GM18499 (cell line): ENCODE measurements around the gene TUBA4B.
"Not testable (repeated sequence)": the region's sequence is repeated elsewhere in the genome, so short reads cannot be mapped to it uniquely, and the experiment has no call there.

Source experiments
- ATAC-seq: cut with Tn5 transposase; IDR thresholded peaks from one replicate; pipeline ENCODE4 v1.9.1; 2021; ENCODE audit warnings: moderate number of reproducible peaks; ENCODE audit not compliant: insufficient read depth, unreplicated experiment

Gene TUBA4B

DNA sequence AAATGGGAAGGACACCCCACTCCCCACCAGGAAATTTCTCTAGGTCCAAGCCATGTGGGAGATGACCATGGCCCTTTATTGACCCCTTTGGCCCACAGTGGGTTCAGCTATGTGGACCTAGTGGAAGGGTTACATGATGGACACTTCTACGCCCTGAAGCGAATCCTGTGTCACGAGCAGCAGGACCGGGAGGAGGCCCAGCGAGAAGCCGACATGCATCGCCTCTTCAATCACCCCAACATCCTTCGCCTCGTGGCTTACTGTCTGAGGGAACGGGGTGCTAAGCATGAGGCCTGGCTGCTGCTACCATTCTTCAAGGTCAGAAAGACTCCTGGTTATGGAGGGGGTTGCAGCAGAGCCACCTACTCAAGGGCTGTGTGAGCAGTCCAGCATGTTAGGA lies 6.5 kb upstream of the TUBA4B start:
- ATAC-seq, result no peak

DNA sequence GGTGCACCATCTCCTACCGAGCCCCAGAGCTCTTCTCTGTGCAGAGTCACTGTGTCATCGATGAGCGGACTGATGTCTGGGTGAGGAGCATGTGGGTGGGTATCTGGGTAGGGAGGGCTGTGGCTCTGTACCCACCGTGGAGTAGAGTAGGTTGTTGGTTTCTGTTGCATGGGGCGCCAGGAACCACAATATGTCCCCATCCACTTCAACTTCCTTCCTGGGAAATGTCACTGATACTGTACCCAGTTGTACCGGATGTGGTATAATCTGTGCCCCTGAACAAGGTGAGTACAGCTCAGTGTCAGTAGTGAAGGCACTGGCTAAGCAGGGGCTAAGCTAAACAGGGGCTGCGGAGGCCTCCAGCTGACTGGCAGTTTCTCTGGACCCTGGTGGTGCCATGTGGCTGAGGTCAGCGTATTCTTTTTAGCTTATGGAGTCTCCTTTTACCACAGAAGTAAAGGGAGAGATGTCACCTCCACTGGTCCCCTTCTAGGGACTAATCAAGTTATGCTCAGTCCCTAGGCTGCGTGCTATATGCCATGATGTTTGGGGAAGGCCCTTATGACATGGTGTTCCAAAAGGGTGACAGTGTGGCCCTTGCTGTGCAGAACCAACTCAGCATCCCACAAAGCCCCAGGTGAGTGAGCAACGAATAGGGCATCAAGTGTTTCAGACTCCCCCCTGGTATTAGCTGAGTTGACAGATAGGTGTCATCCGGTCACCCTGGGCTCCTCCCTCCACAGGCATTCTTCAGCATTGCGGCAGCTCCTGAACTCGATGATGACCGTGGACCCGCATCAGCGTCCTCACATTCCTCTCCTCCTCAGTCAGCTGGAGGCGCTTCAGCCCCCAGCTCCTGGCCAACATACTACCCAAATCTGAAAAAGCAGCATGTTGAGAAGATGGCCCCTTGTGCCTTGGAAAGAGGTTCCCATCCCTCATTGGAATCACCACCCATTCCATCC lies 5.1 kb upstream of the TUBA4B start:
- no peak for ATAC-seq

DNA sequence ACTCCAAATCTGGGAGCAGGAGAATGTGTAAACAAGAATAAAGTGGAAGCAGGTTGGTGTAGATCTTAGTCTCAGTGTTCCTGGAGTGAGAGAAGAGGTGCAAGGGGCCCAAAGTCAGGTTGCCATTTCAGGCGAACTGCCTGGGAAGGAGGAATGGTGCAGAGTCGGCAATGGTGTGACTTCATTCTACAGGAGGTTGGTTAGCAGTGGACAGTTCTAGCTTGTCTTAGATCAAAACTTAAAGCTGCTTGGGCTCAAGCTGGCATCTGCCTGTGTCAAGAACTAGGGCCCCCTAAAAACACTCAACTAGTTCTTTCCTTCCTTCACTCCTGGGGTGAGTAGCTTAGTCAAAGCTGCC lies 4.2 kb upstream of the TUBA4B start:
- no peak for ATAC-seq

DNA sequence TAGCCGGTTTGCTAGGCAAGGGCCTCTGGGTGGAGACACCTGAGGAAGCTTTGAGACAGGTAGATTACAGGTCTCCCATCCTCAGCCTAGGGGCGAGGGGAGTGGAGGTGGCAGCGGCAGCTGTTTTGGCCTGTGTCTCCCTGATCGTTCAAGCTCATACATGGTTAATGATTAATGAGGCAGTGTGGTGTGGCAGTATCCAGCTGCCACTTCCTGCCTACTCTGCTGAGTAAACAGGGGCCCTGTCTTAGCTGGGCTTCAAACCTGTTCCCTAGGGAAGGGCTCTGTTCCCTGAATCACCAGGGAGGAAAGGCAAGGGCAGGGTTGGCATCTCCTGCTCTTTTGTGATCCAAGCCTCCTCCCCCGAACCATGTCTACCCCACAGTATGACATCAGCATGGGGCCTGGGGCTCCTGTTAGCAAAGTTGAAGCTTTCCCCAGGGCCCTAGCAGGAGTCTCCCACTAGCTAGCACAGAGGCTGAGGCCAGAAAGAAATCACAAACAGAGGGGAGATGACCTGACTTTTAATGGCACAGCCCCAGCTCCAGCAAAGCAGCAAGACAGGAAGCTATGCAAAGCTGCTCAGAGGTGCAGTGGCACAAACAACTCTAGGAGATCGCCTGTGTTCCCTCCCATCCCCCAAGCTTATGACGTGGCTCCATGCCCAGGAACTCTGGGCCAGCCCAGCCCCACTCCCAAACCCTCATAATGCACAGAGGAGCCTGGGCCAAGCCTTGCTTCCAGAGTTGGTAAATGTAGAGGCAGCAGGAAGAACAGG lies 3.7 kb upstream of the TUBA4B start:
- ATAC-seq, result peak; percentile 29

DNA sequence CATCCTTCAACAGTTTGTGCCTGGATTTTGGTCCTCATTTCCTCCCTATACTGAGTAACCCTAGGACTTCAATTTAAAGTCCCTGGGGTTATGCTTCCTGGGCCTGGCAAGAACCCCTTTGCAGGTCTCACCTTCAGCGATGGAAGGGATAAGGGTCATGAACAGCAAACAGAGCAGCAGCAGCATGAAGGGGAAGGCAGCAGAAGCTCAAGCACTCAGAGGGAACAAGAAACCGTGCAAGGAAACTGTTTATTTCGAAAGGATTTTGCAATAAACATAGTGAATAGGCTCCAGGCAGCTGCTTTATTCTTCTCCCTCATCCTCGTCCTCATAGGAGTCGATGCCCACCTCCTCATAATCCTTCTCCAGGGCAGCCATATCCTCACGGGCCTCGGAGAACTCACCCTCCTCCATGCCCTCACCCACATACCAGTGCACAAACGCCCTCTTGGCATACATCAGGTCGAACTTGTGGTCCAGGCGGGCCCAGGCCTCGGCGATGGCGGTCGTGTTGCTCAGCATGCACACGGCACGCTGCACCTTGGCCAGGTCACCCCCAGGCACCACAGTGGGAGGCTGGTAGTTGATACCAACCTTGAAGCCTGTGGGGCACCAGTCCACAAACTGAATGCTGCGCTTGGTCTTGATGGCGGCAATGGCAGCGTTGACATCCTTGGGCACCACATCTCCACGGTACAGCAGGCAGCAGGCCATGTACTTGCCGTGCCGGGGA lies 2.8 kb upstream of the TUBA4B start:
- no peak for ATAC-seq

DNA sequence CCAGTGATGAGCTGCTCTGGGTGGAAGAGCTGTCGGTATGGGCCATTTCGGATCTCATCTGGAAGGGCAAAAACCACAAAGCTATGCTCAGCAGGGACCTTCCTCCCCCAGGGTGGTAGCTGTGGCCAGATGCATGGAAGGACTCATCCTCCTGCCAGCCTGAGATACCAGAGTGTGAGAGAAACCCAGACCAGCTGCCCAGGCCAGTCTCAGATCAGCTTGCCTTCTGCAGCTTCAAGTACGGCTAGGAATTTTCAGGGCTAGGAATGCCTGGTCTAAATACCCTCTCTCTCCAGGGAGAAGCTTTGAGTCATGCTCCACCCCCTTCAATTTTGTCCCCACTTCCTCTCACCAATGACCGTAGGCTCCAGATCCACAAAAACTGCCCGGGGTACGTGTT lies 1.4 kb upstream of the TUBA4B start:
- ATAC-seq, result no peak

DNA sequence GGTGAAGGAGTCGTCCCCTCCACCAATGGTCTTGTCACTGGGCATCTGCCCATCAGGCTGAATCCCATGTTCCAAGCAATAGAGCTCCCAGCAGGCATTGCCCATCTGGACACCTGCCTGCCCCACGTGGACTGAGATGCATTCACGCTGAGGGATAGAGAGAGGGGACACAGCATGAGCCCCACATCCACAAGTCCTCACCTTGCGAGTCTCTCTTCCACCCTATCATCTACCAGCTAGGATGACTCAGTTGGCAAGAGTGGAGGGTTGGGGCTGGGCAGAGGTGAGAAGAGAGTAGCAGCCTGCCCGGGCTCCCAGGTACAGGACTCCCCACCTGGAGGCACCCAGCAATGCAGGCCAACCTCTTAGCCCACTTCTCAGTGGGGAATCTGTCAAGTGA lies 959 bp upstream of the TUBA4B start:
- ATAC-seq, result no peak

DNA sequence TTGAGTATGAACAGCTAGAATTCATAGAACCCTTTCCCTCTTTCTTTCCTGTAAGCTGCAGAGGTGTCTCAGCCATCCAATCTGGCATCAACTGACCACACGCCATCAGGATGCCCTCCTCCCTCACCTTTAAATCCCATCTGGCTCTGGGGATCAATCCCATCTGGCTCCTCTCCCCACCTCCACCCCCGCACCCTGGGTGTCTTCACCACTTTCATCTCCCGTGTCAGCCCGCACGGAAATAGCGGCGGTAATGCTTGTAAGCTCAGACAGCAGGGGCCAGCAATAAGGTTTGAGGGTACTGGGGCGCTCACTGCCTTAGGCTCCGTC lies 508 bp upstream of the TUBA4B start:
- no peak for ATAC-seq

DNA sequence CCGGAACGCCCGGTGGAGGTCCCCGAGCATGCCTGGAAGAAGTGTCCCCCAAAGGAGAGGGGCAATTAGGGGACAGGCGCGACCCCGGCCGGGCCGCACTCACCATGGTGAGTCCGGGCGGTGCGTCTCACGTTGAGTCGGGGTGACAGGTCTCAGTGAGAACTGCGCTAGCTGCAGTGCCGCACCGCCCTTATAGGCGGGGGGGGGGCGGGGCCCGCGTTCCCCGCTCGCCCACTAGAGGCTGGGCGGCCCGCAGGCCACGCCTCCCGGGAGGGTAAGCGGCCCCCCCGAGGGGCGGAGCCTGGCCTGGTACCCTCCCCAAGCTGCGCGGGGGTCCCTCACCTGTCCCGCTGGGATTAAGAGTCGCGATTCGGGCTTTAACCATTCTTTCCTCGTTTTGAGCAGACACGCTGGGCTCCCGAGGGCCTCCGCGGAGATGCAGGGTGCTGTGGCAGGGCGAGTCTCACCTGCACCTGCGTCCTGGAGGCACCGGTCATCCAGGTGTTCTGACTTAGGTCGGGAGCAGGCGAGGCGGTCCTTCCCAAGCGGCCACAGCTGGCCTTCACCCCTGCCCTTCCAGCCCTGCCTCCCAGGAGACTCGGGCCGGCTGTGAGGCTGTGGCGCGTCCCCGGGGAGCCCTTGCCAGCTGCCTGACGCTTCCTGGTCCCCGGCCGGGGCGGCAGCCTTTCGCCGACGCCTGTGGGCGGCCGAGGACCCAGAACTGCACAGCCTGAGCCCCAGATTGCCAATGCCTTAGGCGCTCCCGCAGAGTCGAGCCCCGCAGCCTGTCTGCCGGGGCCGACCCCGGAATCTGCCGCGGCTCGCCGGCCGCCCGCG lies 928 bp downstream of the TUBA4B start, which contains the start of gene TUBA4A:
TUBA4A (minus strand) TSS at position 166 of the 837 bp plus-strand sequence; CDS start at position 106, 60 bp downstream.
- ATAC-seq, result no peak

DNA sequence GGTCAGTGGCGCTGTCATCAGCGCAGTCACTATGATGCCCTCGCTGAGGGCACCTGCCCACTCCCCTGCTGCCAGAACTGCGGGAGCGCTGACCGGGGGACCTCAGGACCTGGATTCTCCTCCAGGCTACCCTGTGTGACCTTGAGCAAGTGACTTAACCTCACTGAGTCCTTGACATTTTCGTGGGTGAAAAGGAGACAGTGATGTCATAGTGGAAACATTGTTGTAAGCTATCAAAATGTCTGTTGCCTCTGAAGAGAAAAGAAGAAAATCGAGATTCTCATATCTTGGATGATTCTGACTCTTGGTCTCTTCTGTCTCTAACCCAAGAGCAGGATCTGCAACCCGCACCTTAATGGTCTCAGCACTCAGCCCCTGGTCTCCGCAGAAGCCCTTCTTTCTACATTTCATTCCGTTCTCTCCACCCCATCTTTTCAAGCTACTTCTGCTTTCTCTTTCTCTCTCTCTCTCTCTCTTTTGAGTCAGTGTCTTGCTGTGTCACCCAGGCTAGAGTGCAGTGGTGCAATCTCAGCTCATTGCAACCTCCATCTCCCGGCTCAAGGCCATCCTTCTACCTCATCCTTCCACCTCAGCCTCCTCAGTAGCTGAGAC lies 1.7 kb downstream of the TUBA4B start:
- no peak for ATAC-seq

DNA sequence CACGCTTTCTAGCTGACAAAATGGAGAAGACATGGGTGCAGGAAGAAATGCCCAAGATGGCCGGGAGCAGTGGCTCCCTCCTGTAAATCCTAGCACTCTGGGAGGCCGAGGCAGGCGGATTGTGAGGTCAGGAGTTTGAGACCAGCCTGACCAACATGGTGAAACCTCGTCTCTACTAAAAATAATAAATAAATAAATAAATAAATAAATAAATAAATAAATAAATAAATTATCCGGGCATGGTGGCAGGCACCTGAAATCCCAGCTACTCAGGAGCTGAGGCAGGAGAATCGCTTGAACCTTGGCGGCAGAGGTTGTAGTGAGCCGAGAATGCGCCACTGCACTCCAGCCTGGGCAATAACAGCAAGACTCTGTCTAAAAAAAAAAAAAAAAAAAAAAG lies 5.9 kb downstream of the TUBA4B start:
- ATAC-seq, result not testable (repeated sequence)

DNA sequence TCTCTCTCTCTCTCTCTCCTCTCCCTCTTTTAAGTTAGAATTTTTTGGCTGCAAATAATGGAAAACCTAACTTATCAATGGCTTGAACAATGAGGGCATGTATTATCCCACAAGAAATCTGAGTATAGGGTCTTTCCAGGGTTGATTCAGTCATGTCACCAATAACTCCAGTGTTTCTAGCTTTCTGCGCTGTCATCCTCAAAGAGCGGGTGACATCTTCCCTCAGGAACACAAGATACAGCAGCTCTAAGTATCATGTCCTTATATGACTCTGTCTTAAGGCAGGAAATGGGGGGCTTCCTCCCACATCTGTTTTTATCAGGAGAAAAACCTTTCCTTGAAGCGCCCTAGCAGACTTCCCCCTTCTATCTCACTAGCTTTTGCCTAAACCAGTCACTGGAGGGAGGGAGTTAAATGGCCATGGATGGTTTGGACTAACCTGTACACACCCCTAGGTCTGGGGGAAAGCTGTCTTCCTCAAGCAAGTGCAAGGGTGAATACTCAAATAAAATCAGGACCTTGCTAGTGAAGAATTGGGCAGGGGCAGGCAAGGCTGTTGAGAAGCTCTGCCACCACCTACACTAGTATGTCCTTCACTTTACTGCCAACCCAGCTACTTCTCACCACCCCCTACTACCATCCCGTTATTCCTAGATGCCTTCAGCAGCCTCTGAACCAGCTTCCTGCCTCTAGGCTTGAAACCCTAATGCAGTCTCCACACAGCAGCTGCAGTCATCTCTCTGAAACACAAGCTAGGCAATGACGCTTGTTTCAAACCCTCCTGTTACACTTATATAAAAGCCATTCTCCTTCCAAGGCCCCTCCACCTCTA lies 8.2 kb downstream of the TUBA4B start:
- no peak for ATAC-seq

DNA sequence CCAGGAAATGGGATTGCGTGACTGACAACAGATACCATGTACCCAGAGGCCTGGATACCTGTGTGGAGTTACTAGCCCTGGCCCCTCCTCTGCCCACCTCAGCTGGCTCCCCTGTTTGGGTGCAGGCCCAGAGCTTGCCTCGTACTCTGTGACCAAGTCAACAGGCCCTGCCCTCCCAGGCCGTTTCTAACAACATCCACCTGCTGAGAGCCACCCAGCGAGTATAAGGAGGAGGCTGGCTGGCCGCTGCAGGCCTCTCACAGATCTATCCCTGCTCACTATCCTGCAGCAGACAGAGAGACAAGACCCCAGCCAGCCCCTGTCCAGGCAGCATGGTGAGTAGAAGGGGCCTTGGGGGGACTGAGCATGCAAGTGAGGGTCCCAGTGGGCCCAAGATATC lies 13.2 kb downstream of the TUBA4B start:
- no peak for ATAC-seq

DNA sequence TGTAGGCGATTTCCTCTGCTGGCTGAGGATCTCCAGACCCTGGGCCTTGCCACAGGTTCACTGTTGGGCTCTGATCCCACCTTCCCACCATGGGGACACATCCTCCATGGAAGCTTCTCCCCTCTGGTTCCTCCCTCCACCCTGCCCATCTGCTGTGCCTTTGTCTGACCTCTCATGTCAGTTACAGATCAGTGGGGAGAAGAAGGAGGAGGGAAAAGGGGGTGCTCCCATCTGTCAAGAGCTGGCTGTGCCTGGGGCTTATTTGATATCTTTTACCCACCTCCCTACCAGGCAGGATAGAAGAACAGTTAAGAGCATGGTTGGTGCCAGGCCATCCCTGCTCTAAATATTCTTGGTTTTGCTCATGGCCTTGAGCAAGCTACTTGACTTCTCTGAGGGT lies 13.8 kb downstream of the TUBA4B start:
- ATAC-seq, result no peak

DNA sequence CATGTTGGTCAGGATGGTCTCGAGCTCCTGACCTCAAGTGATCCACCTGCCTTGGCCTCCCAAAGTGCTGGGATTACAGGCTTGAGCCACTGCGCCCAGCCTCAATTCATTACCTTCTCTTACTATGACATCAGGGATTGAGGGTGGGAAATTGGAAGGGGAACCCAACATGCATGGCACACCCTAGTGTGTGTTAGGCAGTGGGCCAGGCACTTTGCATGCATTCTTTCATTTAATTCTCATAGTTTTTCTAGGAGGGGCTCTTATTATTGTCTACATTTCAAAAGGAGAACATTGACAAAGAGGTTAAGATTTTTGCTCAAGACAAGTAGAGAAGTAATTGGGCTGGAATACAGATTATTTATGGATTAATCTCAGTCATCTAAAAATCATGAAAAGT lies 15.3 kb downstream of the TUBA4B start:
- ATAC-seq, result no peak

DNA sequence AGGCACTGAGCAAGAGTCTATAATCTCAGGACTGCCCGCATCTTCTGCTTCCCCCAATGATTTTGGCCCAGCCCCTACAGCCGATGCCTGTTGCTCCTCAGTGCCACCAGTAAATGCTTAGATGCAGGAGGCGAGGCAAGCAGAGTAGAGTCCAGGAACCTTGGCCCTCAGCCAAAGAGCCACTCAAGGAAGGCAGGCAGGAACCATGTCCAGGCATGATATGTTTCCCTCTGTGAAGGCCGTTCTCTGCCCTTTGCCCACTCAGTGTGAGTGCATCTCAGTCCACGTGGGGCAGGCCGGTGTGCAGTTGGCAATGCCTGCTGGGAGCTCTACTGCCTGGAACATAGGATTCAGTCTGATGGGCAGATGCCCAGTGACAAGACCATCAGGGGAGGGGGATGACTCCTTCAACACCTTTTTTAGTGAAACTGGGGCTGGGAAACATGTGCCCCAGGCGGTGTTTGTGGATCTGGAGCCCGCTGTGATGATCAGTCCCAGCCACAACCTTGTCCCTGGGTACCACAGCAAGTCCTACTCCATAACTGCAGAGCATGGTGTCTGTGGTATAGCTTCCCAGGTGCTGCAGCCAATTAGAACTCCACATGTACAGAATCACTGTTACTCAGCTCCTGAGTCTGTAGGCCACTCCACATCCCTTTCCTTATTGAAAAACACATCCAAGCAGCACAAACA lies 16.5 kb downstream of the TUBA4B start:
- ATAC-seq, result no peak

DNA sequence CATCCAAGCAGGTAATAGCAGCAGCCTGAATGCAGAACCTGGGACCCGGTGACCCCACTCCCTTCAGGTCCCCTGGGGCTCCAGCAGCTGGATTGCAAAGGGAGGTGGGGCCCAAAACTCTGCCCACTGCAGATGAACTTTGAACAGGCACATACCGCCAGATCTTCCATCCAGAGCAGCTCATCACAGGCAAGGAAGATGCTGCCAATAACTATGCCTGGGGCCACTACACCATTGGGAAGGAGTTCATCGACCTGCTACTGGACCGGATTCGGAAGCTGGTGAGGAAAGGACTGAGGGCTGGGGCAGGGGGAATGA lies 17.0 kb downstream of the TUBA4B start:
- ATAC-seq, result no peak

DNA sequence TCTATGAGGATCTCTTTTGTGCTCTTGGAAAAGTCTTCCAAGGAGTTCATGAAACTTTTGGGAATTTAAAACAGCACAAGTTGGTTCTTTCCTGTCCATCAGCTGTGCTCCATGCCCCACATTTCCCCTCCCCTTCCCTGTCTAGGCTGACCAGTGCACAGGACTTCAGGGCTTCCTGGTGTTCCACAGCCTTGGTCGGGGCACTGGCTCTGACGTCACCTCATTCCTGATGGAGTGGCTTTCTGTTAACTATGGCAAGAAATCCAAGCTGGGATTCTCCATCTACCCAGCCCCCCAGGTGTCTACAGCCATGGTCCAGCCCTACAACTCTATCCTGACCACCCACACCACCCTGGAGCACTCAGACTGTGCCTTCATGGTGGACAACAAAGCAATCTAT lies 18.0 kb downstream of the TUBA4B start:
- no peak for ATAC-seq
